AG20443 (cell line): ENCODE results near the gene OBP2A.
"Not testable (repeated sequence)": the region's sequence is repeated elsewhere in the genome, so short reads cannot be mapped to it uniquely, and the experiment has no call there.

Source experiments
- DNase-seq: peaks from one replicate; pipeline ENCODE4 v3.0.0; 2012; ENCODE audit warnings: low spot score, mixed read lengths

OBP2A gene

GRCh38 chr9:135545646-135546176, at the start of gene OBP2A:
TSS of gene OBP2A (plus strand) at chr9:135546126. CDS start at chr9:135546181, 55 bp downstream.
- not testable (repeated sequence) for DNase-seq

- DNase-seq: no peak
Measured at GRCh38 chr9:135498381-135499126, 47.4 kb upstream of the OBP2A start.

- DNase-seq: peak; percentile 94
Measured at GRCh38 chr9:135499326-135500070, 46.4 kb upstream of the OBP2A start.

- no peak for DNase-seq
Measured at GRCh38 chr9:135500071-135500524, 45.8 kb upstream of the OBP2A start.

- DNase-seq: peak; percentile 96
Measured at GRCh38 chr9:135500525-135501260, 45.2 kb upstream of the OBP2A start, which contains the start of gene MRPS2. TSS of gene MRPS2 (plus strand) at chr9:135500682. CDS start at chr9:135500711, 29 bp downstream.

GRCh38 chr9:135501261-135502167, 44.4 kb upstream of the OBP2A start:
- peak; percentile 91 for DNase-seq

- DNase-seq: no peak
Measured at GRCh38 chr9:135502168-135502872, 43.6 kb upstream of the OBP2A start.

GRCh38 chr9:135502873-135503321, 43.0 kb upstream of the OBP2A start:
- no peak for DNase-seq

- DNase-seq: no peak
Measured at GRCh38 chr9:135503371-135504261, 42.3 kb upstream of the OBP2A start.

- peak; percentile 83 for DNase-seq
Measured at GRCh38 chr9:135504262-135505243, 41.4 kb upstream of the OBP2A start.

- no peak for DNase-seq
Measured at GRCh38 chr9:135505406-135506187, 40.3 kb upstream of the OBP2A start.

- peak; percentile 39 for DNase-seq
Measured at GRCh38 chr9:135506327-135507103, 39.4 kb upstream of the OBP2A start.

- DNase-seq: no peak
Measured at GRCh38 chr9:135507104-135508035, 38.6 kb upstream of the OBP2A start.

- no peak for DNase-seq
Measured at GRCh38 chr9:135508211-135508820, 37.6 kb upstream of the OBP2A start.

- no peak for DNase-seq
Measured at GRCh38 chr9:135509458-135509857, 36.5 kb upstream of the OBP2A start.
